Skeletal muscle satellite cell (primary cell): ENCODE results near the gene SLC8B1.
A peak's percentile ranks its signal among the peaks of the same experiment; 100 is the strongest.

Experiments
- H3K27me3 ChIP-seq: 2 replicates; pipeline ENCODE4 v1.7.0; 2013; ENCODE audit warnings: low read length; ENCODE audit not compliant: control insufficient read depth, insufficient read depth
- H3K36me3 ChIP-seq: 2 replicates; pipeline ENCODE4 v1.7.0; 2013; ENCODE audit warnings: mild to moderate bottlenecking, control low read depth, low read length; ENCODE audit not compliant: insufficient read depth
- H3K4me1 ChIP-seq: 2 replicates; pipeline ENCODE4 v1.7.0; 2013; ENCODE audit warnings: low read length; ENCODE audit not compliant: control insufficient read depth, insufficient read depth
- H3K4me2 ChIP-seq: 2 replicates; pipeline ENCODE4 v1.7.0; 2013; ENCODE audit warnings: mild to moderate bottlenecking, low read length
- H3K4me3 ChIP-seq: 2 replicates; pipeline ENCODE4 v1.7.0; 2013; ENCODE audit warnings: low read length
- H3K9ac ChIP-seq: 2 replicates; pipeline ENCODE4 v1.7.0; 2013; ENCODE audit warnings: mild to moderate bottlenecking, low read depth, low read length, moderate library complexity
- H3K9me3 ChIP-seq: replicated peaks from 2 replicates; pipeline ENCODE4 v1.7.0; 2013; ENCODE audit warnings: mild to moderate bottlenecking, control low read depth, low read length

SLC8B1 gene

GRCh38 chr12:113348849-113349536 is 14.1 kb upstream of the SLC8B1 start:
- H3K4me3 ChIP-seq = no peak overlapping the region
- no peak overlapping the region for H3K4me2 ChIP-seq
- no peaks in the 10 kb centered on the region for H3K4me1 ChIP-seq
- peaks cover 8% of the 10 kb centered on the region for H3K27me3 ChIP-seq
- H3K9me3 ChIP-seq = no peaks in the 10 kb centered on the region
- H3K36me3 ChIP-seq = no peaks in the 10 kb centered on the region
- H3K9ac ChIP-seq = no peak overlapping the region

GRCh38 chr12:113347892-113348291 is 13.0 kb upstream of the SLC8B1 start:
- Histone ChIP-seq H3K4me3 (no peak overlapping the region), H3K27me3 (peaks cover 8% of the 10 kb centered on the region), H3K9me3 (no peaks in the 10 kb centered on the region), H3K4me2 (no peak overlapping the region), H3K9ac (no peak overlapping the region), H3K4me1 (no peaks in the 10 kb centered on the region), H3K36me3 (no peaks in the 10 kb centered on the region)

GRCh38 chr12:113347107-113347506 is 12.2 kb upstream of the SLC8B1 start:
- Histone ChIP-seq H3K27me3 (peaks cover 10% of the 10 kb centered on the region), H3K4me2 (no peak overlapping the region), H3K36me3 (no peaks in the 10 kb centered on the region), H3K9ac (no peak overlapping the region), H3K4me3 (no peak overlapping the region), H3K9me3 (no peaks in the 10 kb centered on the region), H3K4me1 (no peaks in the 10 kb centered on the region)

DNA sequence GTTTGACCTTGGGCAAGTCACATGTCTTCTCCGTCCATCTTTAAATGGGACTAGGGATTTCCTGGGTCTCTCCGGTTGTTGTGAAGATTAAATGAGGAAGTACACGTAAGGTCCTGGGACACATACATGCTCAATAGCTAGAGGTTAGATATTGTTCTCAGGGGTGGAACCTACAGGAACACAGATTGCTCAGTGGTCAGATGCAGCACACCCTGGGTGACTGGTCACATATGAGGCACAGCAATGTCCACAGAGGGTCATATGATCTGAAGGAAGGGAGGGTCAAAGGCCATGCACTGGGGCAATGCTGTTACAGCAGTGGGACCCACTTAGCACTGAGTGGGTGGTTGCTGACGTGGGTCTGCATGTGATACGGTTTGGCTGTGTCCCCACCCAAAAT is 11.4 kb upstream of the SLC8B1 start:
- Histone ChIP-seq H3K36me3 (no peaks in the 10 kb centered on the region), H3K27me3 (peaks cover 11% of the 10 kb centered on the region), H3K9me3 (no peaks in the 10 kb centered on the region), H3K4me2 (no peak overlapping the region), H3K9ac (no peak overlapping the region), H3K4me3 (no peak overlapping the region), H3K4me1 (no peaks in the 10 kb centered on the region)

- Histone ChIP-seq H3K4me3 (no peak overlapping the region), H3K27me3 (peaks cover 13% of the 10 kb centered on the region), H3K9ac (no peak overlapping the region), H3K4me1 (no peaks in the 10 kb centered on the region), H3K4me2 (no peak overlapping the region), H3K36me3 (no peaks in the 10 kb centered on the region), H3K9me3 (no peaks in the 10 kb centered on the region)
Measured at GRCh38 chr12:113345318-113345717, 10.4 kb upstream of the SLC8B1 start.

- H3K36me3 ChIP-seq = no peaks in the 10 kb centered on the region
- no peak overlapping the region for H3K4me2 ChIP-seq
- peaks cover 9% of the 10 kb centered on the region for H3K27me3 ChIP-seq
- H3K9ac ChIP-seq = no peak overlapping the region
- H3K4me1 ChIP-seq = no peaks in the 10 kb centered on the region
- H3K4me3 ChIP-seq = no peak overlapping the region
- no peaks in the 10 kb centered on the region for H3K9me3 ChIP-seq
Measured at GRCh38 chr12:113341535-113341934, 6.6 kb upstream of the SLC8B1 start.

- H3K9me3 ChIP-seq = no peaks in the 10 kb centered on the region
Measured at GRCh38 chr12:113340061-113340460, 5.2 kb upstream of the SLC8B1 start.

GRCh38 chr12:113339540-113339939 is 4.6 kb upstream of the SLC8B1 start:
- Histone ChIP-seq H3K4me2 (no peak overlapping the region), H3K4me3 (no peak overlapping the region)

More at GRCh38 chr12:113340061-113340460, 5.2 kb upstream of the SLC8B1 start:
- Histone ChIP-seq H3K36me3 (no peaks in the 10 kb centered on the region), H3K9ac (no peak overlapping the region), H3K4me2 (no peak overlapping the region), H3K4me3 (no peak overlapping the region), H3K4me1 (peaks cover 2% of the 10 kb centered on the region), H3K27me3 (peaks cover 11% of the 10 kb centered on the region)

DNA sequence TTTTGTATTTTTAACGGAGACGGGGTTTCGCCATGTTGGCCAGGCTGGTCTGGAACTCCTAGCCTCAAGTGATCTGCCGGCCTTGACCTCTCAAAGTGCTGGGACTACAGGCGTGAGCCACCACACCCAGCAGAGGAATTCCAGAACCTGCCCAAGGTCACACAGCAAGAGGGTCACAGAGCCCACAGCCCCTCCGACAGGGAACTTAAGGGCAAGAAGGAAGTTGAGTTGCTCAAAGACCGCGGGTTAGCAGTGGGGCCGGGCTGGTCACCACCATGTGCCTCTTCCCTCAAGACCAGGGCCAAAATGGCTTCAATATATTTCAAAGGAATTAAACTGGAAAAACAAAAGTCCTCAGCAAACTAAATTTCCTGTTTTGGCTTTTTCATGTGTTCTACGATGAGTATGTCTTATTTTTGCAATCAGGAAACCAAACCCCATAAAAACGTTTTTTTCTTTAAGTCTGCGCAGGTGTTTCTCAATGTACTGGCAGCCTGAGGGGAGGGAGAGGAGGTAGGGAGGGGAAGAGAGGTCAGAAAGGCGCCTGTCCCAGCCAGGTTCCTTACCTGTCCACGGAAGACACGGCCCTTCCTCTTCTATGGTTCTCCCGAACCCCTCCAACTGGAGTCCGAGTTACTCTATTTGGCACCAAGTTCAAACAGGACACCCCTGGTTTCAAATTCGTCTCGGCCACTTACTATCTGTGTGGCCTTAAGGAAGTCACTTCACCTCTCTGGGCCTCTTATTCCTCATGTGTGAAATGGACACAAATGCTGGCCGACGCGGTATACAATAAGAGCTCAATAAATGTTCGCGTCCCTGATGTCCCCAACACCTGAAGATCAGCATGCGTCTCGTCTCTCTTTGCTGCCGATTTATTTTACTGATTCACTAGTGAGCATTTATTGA is 778 bp downstream of the SLC8B1 start:
- H3K4me2 ChIP-seq = peak overlapping the region; percentile 84
- H3K9ac ChIP-seq = peak overlapping the region; percentile 82
- peak overlapping the region; percentile 73 for H3K4me3 ChIP-seq
- H3K27me3 ChIP-seq = peaks cover 2% of the 10 kb centered on the region
- peaks cover 13% of the 10 kb centered on the region for H3K4me1 ChIP-seq
- H3K36me3 ChIP-seq = peaks cover 6% of the 10 kb centered on the region
- no peaks in the 10 kb centered on the region for H3K9me3 ChIP-seq

More at GRCh38 chr12:113339540-113339939, 4.6 kb upstream of the SLC8B1 start:
- Histone ChIP-seq H3K36me3 (no peaks in the 10 kb centered on the region), H3K9ac (no peak overlapping the region), H3K9me3 (no peaks in the 10 kb centered on the region), H3K4me1 (peaks cover 3% of the 10 kb centered on the region), H3K27me3 (peaks cover 11% of the 10 kb centered on the region)

GRCh38 chr12:113333418-113333750 is 1.5 kb downstream of the SLC8B1 start:
- Histone ChIP-seq H3K9me3 (no peaks in the 10 kb centered on the region), H3K4me3 (no peak overlapping the region), H3K27me3 (peaks cover 2% of the 10 kb centered on the region), H3K4me1 (peaks cover 13% of the 10 kb centered on the region), H3K36me3 (peaks cover 6% of the 10 kb centered on the region), H3K4me2 (no peak overlapping the region), H3K9ac (no peak overlapping the region)

- Histone ChIP-seq H3K4me1 (peaks cover 13% of the 10 kb centered on the region), H3K27me3 (peaks cover 2% of the 10 kb centered on the region), H3K4me2 (no peak overlapping the region), H3K4me3 (no peak overlapping the region), H3K9ac (no peak overlapping the region), H3K36me3 (peaks cover 6% of the 10 kb centered on the region), H3K9me3 (no peaks in the 10 kb centered on the region)
Measured at GRCh38 chr12:113332688-113333417, 2.1 kb downstream of the SLC8B1 start.
